Panc1 (cell line): ENCODE data around the gene AVPI1. TPM values are rescaled to one million over a fixed set of nuclear protein-coding genes. Genes with fewer than 3 reads are reported as not detected.

Source experiments
- ATAC-seq: fragments of 200-7000 bp; cut with Tn5 transposase; 2 replicates; pipeline ENCODE4 v1.9.1; 2020; ENCODE audit warnings: mild to moderate bottlenecking, moderate library complexity
- BruUV-seq: library from RNA; stranded (reverse); fragments of 400-500 nt; replicated peaks from 2 replicates; lab custom pipeline; 2021; lab: Mats Ljungman, UMichigan
- CTCF ChIA-PET: fragments of 300-600 bp; sonication (Branson Sonifier 250); formaldehyde crosslinking; loops from one replicate; lab custom pipeline; 2022; ENCODE audit warnings: antibody characterized with exemption; lab: Charles Lee
- POLR2A ChIA-PET: fragments of 300-600 bp; sonication (Branson Sonifier 250); formaldehyde crosslinking; loops from one replicate; lab custom pipeline; 2022; ENCODE audit warnings: antibody characterized with exemption; lab: Charles Lee
- DNase-seq: peaks from one replicate; pipeline ENCODE4 v3.0.0-alpha.2; 2010; ENCODE audit warnings: low read depth, low spot score
- H3K27ac ChIP-seq: 2 replicates; pipeline ENCODE4 v1.5.1; 2011; ENCODE audit warnings: mild to moderate bottlenecking, low read length, inconsistent platforms
- H3K27me3 ChIP-seq: fragments of 200-500 bp; sonication (Bioruptor generic); 2 replicates; pipeline ENCODE4 v1.6.0; 2014; ENCODE audit warnings: low read length, inconsistent platforms; ENCODE audit not compliant: control insufficient read depth, insufficient read depth
- H3K36me3 ChIP-seq: fragments of 200-500 bp; sonication (Bioruptor generic); 2 replicates; pipeline ENCODE4 v1.5.1; 2014; ENCODE audit warnings: inconsistent platforms, mild to moderate bottlenecking, low read length, moderate library complexity; ENCODE audit not compliant: control insufficient read depth, insufficient read depth
- H3K4me1 ChIP-seq: 2 replicates; pipeline ENCODE4 v1.5.1; 2011; ENCODE audit warnings: inconsistent platforms, mild to moderate bottlenecking, low read length, moderate library complexity; ENCODE audit not compliant: control insufficient read depth, insufficient read depth
- H3K4me3 ChIP-seq, 2 experiments: 2 replicates each; pipeline ENCODE4 v1.5.1; 2011 to 2012; ENCODE audit warnings: low read depth in 2 of 2, low read length in 2 of 2, mild to moderate bottlenecking in 2 of 2, inconsistent platforms in 1 of 2, moderate library complexity in 1 of 2
- H3K9me3 ChIP-seq: fragments of 200-500 bp; sonication (Bioruptor generic); 2 replicates; pipeline ENCODE4 v1.5.1; 2014; ENCODE audit warnings: low read depth, mild to moderate bottlenecking, inconsistent platforms, low read length, moderate library complexity; ENCODE audit not compliant: control insufficient read depth, insufficient read depth
- POLR2AphosphoS5 ChIP-seq: IDR thresholded peaks from 2 replicates; pipeline ENCODE4 v1.6.1; 2012; ENCODE audit warnings: mild to moderate bottlenecking, low read depth, low read length, moderate library complexity
- SIN3A ChIP-seq: IDR thresholded peaks from 2 replicates; pipeline ENCODE4 v1.6.1; 2012; ENCODE audit warnings: low read depth, mild to moderate bottlenecking, low read length, moderate library complexity, borderline replicate concordance; ENCODE audit not compliant: insufficient read depth
- TCF7L2 ChIP-seq: IDR thresholded peaks from 2 replicates; pipeline ENCODE4 v1.6.1; 2011; ENCODE audit warnings: mild to moderate bottlenecking, low read depth, low read length, inconsistent platforms
- in situ Hi-C: cut with HindIII; loops from 2 replicates; pipeline ENCODE4 v1.10.0; 2016; ENCODE audit warnings: low sequenced_read_pairs, low pct_unique_long_range_greater_than_20kb
- intact Hi-C: fragments of 100-400 bp; cut with micrococcal nuclease; formaldehyde crosslinking; loops from one replicate; pipeline ENCODE4 v1.10.0; 2022; ENCODE audit not compliant: unreplicated experiment
- total RNA-seq: library from RNA; stranded (reverse); gene quantifications from one replicate; pipeline ENCODE4 v1.2.1, GENCODE V29; 2021; ENCODE audit not compliant: unreplicated experiment
- TF ChIP-seq, protein P1 (sequence below), 2 experiments: IDR thresholded peaks; 2 replicates each; pipeline ENCODE4 v1.6.1; 2011 to 2012; ENCODE audit warnings: low read depth in 2 of 2, control low read depth in 1 of 2, low read length in 1 of 2, mild to moderate bottlenecking in 1 of 2, moderate library complexity in 1 of 2; ENCODE audit not compliant: insufficient read depth in 1 of 2
- TF ChIP-seq, protein P2 (sequence below): fragments of 450-650 bp; IDR thresholded peaks from 2 replicates; pipeline ENCODE4 v1.5.1; 2017; ENCODE audit warnings: mild to moderate bottlenecking

Gene AVPI1
- total RNA-seq, 1 experiment from 2014 or later: 8.0 TPM

DNA sequence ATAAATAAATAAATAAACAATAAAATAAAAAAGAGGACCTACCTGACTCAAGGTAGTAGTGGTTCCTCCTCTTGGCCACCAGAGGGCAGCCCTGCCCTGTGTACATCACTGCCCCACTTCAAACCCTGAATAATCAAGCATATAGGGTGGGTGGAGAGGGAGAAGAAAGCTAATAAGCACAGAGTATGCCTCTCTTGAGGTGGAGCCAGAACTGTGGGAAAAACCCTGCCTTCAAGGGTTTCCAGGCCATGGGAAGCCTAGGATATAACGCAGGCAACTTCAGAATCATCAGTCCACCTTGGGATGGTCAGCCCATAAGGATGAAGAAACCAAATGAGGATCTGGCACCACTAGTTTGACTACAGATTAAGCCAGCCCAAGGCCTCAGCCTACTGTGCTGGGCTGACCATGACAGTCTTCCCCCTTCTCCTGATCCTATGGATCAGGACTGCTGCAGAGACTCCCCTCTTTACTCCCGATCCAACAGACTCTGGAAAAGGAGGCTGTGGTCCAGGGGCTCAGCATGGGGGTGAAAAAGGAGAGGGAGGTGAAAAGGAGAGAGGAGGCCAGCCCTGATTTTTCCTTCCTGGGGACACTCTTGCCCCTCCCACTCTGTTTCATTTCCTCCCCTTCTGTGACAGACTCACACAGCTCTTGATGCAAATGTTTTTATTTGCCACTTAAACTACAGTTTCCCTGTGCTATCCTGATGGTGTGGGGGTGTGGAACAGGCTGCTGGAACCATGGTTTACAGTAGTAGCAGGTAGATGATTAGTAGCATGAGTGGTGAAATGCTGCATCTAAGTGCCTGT, 10.1 kb downstream of the AVPI1 start:
- POLR2A ChIA-PET: interaction anchor here (0.6 kb wide), 1 partner anchor 19 kb away, joined by 3 read pairs; no protein-coding TSS in a partner anchor
- BruUV-seq: no TSS peak
- no peaks in the 10 kb centered on the region for H3K4me1 ChIP-seq
- no peaks in the 10 kb centered on the region; the same call in 1 of the 2 replicates for H3K36me3 ChIP-seq
- H3K27ac ChIP-seq: no peak overlapping the region
- no peaks in the 10 kb centered on the region for H3K27me3 ChIP-seq
- ATAC-seq (peak; percentile 83), DNase-seq (peak; percentile 35)
- no peak overlapping the region for H3K4me3 ChIP-seq
- H3K9me3 ChIP-seq: no peaks in the 10 kb centered on the region
- in situ Hi-C loops (no loop called here), intact Hi-C loops (loop anchor here (2.0 kb wide), 1 partner anchor 56 kb away; no protein-coding TSS in a partner anchor)
- TF ChIP-seq, protein P1, sequence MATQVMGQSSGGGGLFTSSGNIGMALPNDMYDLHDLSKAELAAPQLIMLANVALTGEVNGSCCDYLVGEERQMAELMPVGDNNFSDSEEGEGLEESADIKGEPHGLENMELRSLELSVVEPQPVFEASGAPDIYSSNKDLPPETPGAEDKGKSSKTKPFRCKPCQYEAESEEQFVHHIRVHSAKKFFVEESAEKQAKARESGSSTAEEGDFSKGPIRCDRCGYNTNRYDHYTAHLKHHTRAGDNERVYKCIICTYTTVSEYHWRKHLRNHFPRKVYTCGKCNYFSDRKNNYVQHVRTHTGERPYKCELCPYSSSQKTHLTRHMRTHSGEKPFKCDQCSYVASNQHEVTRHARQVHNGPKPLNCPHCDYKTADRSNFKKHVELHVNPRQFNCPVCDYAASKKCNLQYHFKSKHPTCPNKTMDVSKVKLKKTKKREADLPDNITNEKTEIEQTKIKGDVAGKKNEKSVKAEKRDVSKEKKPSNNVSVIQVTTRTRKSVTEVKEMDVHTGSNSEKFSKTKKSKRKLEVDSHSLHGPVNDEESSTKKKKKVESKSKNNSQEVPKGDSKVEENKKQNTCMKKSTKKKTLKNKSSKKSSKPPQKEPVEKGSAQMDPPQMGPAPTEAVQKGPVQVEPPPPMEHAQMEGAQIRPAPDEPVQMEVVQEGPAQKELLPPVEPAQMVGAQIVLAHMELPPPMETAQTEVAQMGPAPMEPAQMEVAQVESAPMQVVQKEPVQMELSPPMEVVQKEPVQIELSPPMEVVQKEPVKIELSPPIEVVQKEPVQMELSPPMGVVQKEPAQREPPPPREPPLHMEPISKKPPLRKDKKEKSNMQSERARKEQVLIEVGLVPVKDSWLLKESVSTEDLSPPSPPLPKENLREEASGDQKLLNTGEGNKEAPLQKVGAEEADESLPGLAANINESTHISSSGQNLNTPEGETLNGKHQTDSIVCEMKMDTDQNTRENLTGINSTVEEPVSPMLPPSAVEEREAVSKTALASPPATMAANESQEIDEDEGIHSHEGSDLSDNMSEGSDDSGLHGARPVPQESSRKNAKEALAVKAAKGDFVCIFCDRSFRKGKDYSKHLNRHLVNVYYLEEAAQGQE (IDR thresholded peaks at IDR 0.05; ENCODE audit: insufficient read depth in 1 of 2, low read depth in 2 of 2, low read length in 1 of 2): no peak
- TF ChIP-seq, protein P2, sequence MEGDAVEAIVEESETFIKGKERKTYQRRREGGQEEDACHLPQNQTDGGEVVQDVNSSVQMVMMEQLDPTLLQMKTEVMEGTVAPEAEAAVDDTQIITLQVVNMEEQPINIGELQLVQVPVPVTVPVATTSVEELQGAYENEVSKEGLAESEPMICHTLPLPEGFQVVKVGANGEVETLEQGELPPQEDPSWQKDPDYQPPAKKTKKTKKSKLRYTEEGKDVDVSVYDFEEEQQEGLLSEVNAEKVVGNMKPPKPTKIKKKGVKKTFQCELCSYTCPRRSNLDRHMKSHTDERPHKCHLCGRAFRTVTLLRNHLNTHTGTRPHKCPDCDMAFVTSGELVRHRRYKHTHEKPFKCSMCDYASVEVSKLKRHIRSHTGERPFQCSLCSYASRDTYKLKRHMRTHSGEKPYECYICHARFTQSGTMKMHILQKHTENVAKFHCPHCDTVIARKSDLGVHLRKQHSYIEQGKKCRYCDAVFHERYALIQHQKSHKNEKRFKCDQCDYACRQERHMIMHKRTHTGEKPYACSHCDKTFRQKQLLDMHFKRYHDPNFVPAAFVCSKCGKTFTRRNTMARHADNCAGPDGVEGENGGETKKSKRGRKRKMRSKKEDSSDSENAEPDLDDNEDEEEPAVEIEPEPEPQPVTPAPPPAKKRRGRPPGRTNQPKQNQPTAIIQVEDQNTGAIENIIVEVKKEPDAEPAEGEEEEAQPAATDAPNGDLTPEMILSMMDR: peak; percentile 97
- CTCF ChIA-PET: interaction anchor here (2.2 to 2.3 kb wide), 2 partner anchors 10 to 25 kb away, joined by 8 to 12 read pairs; partner anchors contain the start of gene AVPI1

DNA sequence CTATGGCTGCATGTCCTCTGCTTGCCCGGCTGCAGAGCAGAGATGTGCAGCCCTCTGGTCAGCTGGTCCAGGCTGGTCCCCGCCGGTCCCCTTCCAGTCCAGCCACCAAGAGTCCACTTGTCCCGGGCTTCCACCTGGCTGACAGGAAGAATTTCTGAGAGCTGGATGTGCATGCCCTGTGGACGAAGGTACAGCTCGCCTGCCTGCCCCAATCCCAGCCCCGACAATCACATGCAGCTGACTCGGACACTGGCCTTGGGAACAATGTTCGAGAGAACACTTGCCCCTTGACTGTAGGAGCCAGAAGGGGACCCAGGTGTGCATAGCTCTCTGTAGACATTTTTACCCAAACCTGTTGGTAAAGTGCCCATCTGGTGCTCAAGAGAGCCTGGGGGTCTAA, 11.8 kb downstream of the AVPI1 start:
- Histone ChIP-seq H3K27ac (no peak overlapping the region), H3K4me1 (no peaks in the 10 kb centered on the region), H3K27me3 (no peaks in the 10 kb centered on the region), H3K36me3 (no peaks in the 10 kb centered on the region; the same call in 1 of the 2 replicates), H3K9me3 (no peaks in the 10 kb centered on the region), H3K4me3 (no peak overlapping the region)
- DNase-seq (no peak), ATAC-seq (no peak)
- in situ Hi-C loops (no loop called here), intact Hi-C loops (no loop called here)
- ChIA-PET CTCF (interaction anchor here (0.6 to 2.2 kb wide), 2 partner anchors 12 to 126 kb away, joined by 3 to 12 read pairs; partner anchors contain the start of gene AVPI1), POLR2A (interaction anchor here (0.6 to 0.7 kb wide), 2 partner anchors 17 to 70 kb away, joined by 3 to 6 read pairs; no protein-coding TSS in a partner anchor)
- BruUV-seq: no TSS peak
- TF ChIP-seq, protein P1 (IDR thresholded peaks at IDR 0.05; ENCODE audit: insufficient read depth in 1 of 2, low read depth in 2 of 2, low read length in 1 of 2): no peak
- TF ChIP-seq POLR2AphosphoS5 (no peak), TCF7L2 (no peak), SIN3A (no peak)
- TF ChIP-seq, protein P2: no peak
